Psoas muscle (tissue), 8 donors: Measurements from ENCODE around the gene SAMD11. TPM values are rescaled to one million over a fixed set of nuclear protein-coding genes. Genes with fewer than 3 reads are reported as not detected.

Experiments used
- ATAC-seq, 4 donors: fragments of 200-7000 bp; cut with Tn5 transposase; one replicate each; pipeline ENCODE4 v1.9.1; 2020; ENCODE audit warnings: moderate library complexity in 3 of 4, mild to moderate bottlenecking in 2 of 4
- DNase-seq, 2 donors: peaks; one replicate each; pipeline ENCODE4 v3.0.0-alpha.2; 2020
- H3K27ac ChIP-seq: fragments of 200-600 bp; one replicate; pipeline ENCODE4 v1.8.0; 2022
- H3K27me3 ChIP-seq, 3 donors: fragments of 200-600 bp in 1 of 3; one replicate each; pipeline versions ENCODE4 v1.6.1 to v1.8.0; 2013 to 2022; ENCODE audit warnings: low read length in 2 of 3, mild to moderate bottlenecking in 2 of 3, moderate library complexity in 1 of 3; ENCODE audit not compliant: insufficient read depth in 3 of 3
- H3K36me3 ChIP-seq, 2 donors: fragments of 200-600 bp in 1 of 2; one replicate each; pipeline versions ENCODE4 v1.6.1 to v1.8.0; 2013 to 2022; ENCODE audit warnings: low read depth in 1 of 2, mild to moderate bottlenecking in 1 of 2, moderate library complexity in 1 of 2; ENCODE audit not compliant: insufficient read depth in 1 of 2
- H3K4me1 ChIP-seq: fragments of 200-600 bp; one replicate; pipeline ENCODE4 v1.8.0; 2022
- H3K4me3 ChIP-seq: fragments of 200-600 bp; one replicate; pipeline ENCODE4 v1.8.0; 2022; ENCODE audit warnings: mild to moderate bottlenecking
- H3K9me3 ChIP-seq: fragments of 200-600 bp; one replicate; pipeline ENCODE4 v1.8.0; 2022
- CTCF ChIP-seq: fragments of 200-600 bp; IDR thresholded peaks from one replicate; pipeline ENCODE4 v1.8.0; 2022; ENCODE audit warnings: antibody characterized with exemption
- WGBS, 3 donors: extraction: QIAGEN DNeasy Blood & Tissue Kit; methylation state at CpG; one replicate each; pipeline versions ENCODE4 v1.1.6 to v1.1.7; 2013; 5-methylcytosine and 5-hydroxymethylcytosine counted together
- intact Hi-C, 2 donors: fragments of 100-400 bp; cut with DNase I; formaldehyde crosslinking; loops; one replicate each; pipeline versions ENCODE4 v1.11.0 to v1.14.2; 2022
- polyA plus RNA-seq, 3 donors: library from polyadenylated mRNA; stranded (reverse); fragments of 200-250 nt; gene quantifications; one replicate each; pipeline ENCODE4 v1.2.3, GENCODE V29; 2013
- total RNA-seq, 4 donors: library from RNA; stranded (reverse); fragmentation: NEBNext Ultra II Directional in 2 of 4; extraction: Animal tissue kit (Norgen Biotek cat#: 25700) in 2 of 4; gene quantifications; one replicate each; pipeline versions ENCODE4 v1.2.1 to v1.2.4, GENCODE V29; 2021 to 2023
- donor health status: healthy with polysubstance abuse.
- donor health status: DM: no; HTN: no; CAD: no; lungs with moderate emphysema.
- donor health status: Bipolar disorder and iron deficiency.
- donor health status: healthy.
- donor health status: DM: yes; HTN: yes; CAD: no.
- donor health status: DM: no; HTN: no; CAD: no.
- donor health status: DM: no; HTN: no; CAD: no.
- donor health status: DM: yes; HTN: yes; CAD: no.

Gene SAMD11
- total and polyA plus RNA-seq, 7 donors, result 0.28 to 6.9 (median 1.0) TPM; not detected in 1

DNA sequence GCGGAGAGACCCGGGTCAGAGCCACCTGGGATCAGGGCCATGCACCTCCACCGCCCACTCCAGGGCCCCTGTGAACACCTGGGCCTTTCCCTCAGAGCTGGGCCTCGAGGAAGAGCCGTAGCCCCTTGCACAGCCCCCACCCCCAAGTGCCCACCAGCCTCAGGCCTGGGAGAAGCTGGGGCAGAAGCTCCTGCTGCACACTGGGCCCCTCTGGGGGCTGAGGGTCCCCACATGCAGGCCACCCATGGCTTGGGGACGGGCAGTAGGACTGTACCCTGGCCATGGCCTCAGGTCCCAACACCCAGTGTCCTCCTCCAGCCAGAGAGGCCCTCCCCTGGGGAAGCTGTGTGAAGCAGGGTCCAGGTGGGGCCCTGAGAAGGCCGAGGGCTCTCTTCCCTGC lies 28.9 kb downstream of the SAMD11 start:
- Histone ChIP-seq H3K27me3 (no peaks in the 10 kb centered on the region), H3K27ac (no peak overlapping the region), H3K36me3 (peaks cover 8 to 92% of the 10 kb centered on the region in 2 donors), H3K4me3 (no peak overlapping the region), H3K9me3 (no peaks in the 10 kb centered on the region), H3K4me1 (peaks cover 4% of the 10 kb centered on the region)
- 78 to 85% (median 82%) methylated on average over 7 of the region's 7 CpGs for WGBS, 3 donors
- no peak for ATAC-seq
- TF ChIP-seq CTCF, result no peak
- no peak for DNase-seq
- intact Hi-C loops, result no loop called here

GRCh38 chr1:953524-954320 lies 30.0 kb downstream of the SAMD11 start:
- 86 to 89% (median 88%) methylated on average over 32 of the region's 32 CpGs for WGBS, 3 donors
- intact Hi-C loops, result no loop called here

DNA sequence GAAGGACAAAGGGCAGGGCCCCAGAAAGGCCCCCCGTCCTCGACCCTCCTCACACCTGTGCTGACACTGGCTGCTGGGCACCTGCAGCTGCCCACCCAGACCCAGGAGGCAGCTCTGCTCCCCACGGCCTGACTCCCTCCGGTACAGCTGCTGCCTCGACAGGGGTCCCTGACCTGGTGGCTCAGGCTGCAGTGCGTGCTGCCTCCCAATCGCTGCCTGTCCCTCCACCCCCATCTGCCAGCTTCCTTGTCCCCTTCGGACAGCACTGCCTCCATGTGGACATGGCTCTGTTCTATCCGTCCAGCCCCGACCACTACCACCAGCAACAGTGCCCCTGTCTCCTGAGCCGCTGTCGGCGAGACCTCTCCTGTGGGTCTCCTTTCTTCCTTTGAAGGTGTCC lies 31.2 kb downstream of the SAMD11 start:
- 79 to 85% (median 82%) methylated on average over 13 of the region's 13 CpGs for WGBS, 3 donors
- DNase-seq, result no peak
- no peak for TF ChIP-seq CTCF
- peaks cover 8 to 69% of the 10 kb centered on the region in 2 donors for H3K36me3 ChIP-seq
- H3K27me3 ChIP-seq, result no peaks in the 10 kb centered on the region
- H3K4me3 ChIP-seq, result no peak overlapping the region
- no peak overlapping the region for H3K27ac ChIP-seq
- H3K4me1 ChIP-seq, result peaks cover 11% of the 10 kb centered on the region
- intact Hi-C loops, result no loop called here
- ATAC-seq, result no peak
- no peaks in the 10 kb centered on the region for H3K9me3 ChIP-seq

More at GRCh38 chr1:953524-954320, 30.0 kb downstream of the SAMD11 start:
- H3K9me3 ChIP-seq, result no peaks in the 10 kb centered on the region
- TF ChIP-seq CTCF, result no peak
- ATAC-seq (no peak), DNase-seq (no peak)
- peaks cover 8 to 81% of the 10 kb centered on the region in 2 donors for H3K36me3 ChIP-seq
- H3K27me3 ChIP-seq, result no peaks in the 10 kb centered on the region
- H3K4me3 ChIP-seq, result no peak overlapping the region
- peaks cover 11% of the 10 kb centered on the region for H3K4me1 ChIP-seq
- H3K27ac ChIP-seq, result no peak overlapping the region

DNA sequence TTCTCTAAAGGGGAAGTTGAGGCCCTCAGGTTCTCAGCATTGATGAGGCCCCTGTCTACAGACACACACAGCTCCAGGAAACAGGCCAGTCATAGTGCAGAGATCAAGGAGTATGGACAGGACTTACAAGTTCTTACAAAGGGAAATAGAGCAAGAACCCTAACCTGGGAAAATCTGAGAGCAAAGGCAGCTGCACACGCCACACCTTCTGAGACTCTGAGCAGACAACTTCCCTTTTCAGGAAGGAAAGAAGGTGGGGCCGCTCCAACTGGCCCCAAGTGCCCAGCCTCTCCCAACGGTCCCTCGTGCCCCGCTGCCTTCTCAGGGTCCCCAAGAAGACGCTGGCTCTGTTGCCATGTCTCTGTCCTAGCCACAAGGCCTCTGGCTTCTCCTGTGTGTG lies 31.8 kb downstream of the SAMD11 start:
- Histone ChIP-seq H3K4me1 (peaks cover 11% of the 10 kb centered on the region), H3K36me3 (peaks cover 8 to 64% of the 10 kb centered on the region in 2 donors), H3K27ac (no peak overlapping the region), H3K9me3 (no peaks in the 10 kb centered on the region), H3K4me3 (no peak overlapping the region), H3K27me3 (no peaks in the 10 kb centered on the region)
- TF ChIP-seq CTCF, result no peak
- WGBS, 3 donors, result 81 to 90% (median 86%) methylated on average over 6 of the region's 6 CpGs
- ATAC-seq (no peak), DNase-seq (no peak)
- intact Hi-C loops, result no loop called here
